Stimulated activated CD8-positive, alpha-beta memory T cell treated with anti-CD3 and anti-CD28 coated beads, Interleukin-12 subunit alpha, Interleukin-12 subunit beta, amount 100 ng/mL, for 4 hours (primary cell): ENCODE data around the gene TRIML1.
"Not testable (repeated sequence)": the region's sequence is repeated elsewhere in the genome, so short reads cannot be mapped to it uniquely, and the experiment has no call there.

Experiments
- DNase-seq: peaks from one replicate; pipeline ENCODE4 v3.0.0-alpha.2; 2020; ENCODE audit warnings: low read depth

TRIML1 gene

DNA sequence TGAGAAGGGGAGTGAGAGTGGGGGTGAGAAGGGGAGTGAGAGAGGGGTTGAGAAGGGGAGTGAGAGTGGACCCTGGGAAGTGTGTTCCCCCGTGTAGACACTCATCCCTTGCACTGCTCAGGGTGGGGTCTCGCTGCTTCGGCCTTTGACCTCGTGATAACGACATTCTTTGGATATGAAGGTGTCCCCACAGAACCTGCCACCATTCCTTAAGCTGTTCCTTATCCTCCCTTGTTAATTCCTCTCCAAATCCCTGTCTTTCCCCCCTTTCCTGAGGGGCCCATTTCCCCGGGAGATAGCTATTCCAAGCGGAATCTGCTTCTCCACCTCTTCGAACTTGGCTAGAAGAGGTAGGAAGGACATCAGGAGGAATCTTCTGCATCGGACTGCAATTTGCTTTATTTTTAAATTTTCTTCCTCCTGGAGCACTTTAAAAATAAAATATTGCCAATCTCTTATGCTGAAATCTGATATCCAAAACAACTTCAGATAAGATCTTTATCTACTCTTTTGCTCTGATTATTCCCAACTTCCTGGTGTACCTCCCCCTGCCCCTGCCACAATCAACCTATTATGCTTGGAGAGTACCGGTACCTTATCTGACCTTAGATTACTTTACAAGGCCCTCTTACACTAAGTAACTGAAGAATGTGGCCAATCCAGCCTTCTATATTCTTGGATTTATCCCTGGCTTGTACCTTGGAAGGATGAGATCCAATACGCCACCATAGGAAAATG, 15.6 kb downstream of the TRIML1 start:
- no peak for DNase-seq

DNA sequence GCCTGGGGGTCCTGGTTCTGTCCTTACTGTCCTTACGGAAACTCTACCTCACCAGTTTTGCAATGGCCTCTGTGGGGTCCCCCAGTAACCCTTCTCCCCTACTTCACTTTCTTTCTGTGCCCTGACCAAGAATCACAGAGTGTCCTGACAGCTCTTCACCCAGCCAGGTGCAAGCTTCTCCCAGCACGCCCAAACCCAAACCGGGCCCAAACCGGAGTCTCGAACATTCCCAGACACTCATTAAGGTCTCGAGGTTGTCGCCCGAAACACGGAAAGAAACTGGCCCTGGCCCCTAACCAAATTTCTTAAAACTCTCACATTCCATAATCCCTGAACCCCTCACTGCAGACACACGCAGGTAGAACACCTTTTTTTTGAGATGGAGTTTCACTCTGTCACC, 19.1 kb downstream of the TRIML1 start:
- DNase-seq, result no peak

DNA sequence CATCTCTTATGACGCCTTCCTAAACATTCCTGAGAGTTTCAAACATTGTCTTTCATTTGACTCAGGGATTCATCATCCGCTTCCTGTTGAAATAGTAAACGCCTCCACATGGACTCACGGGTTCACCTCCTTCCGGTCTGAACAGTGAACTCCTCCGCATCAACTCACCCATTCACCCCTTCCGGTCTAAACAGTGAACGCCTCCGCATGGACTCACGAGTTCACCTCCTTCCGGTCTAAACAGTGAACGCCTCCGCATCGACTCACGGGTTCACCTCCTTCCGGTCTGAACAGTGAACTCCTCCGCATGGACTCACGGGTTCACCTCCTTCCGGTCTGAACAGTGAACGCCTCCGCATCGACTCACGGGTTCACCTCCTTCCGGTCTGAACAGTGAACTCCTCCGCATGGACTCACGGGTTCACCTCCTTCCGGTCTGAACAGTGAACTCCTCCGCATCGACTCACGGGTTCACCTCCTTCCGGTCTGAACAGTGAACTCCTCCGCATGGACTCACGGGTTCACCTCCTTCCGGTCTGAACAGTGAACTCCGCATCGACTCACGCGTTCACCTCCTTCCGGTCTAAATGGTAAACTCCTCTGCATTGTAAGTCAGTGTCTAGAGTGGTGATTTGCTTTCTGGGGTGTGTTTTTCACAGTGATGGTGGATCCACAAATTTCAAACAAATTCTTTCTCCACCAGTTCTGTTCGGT, 20.4 kb downstream of the TRIML1 start:
- not testable (repeated sequence) for DNase-seq

DNA sequence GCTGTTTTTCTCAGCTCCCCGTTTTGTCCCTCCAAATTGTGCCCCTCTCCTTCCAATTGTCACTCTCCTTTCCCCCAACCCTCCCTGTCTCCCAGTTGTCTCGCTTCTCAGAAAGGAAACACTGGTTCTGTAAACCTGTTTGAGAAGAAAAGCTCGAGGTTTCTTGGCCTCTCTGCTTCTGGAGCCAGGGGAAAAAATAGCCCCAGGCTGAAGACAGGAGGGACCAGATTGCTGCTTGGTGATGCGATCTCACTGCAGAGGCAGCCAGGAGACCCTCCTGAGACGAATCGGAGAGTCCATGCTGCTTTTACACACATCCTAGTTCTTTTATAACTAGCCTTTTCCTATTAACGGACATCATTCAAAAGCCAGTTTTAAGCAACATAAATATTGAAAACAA, 21.2 kb downstream of the TRIML1 start:
- DNase-seq, result no peak

DNA sequence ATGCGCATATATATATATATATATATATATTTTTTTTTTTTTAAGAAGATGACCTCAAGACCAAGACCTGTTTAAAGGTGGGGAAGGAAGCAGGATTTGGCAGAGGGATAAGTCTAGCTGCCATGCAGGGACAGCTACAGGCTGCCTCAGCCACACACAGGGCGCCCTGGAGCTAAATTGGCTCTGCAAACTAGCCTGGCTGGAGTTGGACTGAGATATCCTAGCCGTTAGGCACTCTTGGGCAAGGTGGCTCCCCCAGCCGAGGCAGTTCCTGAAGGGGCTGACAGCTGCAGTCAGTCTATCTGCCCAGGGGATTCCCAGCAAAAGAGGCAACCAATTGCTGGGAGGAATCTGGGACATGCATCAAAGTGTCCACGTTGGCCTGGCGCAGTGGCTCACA, 21.9 kb downstream of the TRIML1 start:
- DNase-seq, result no peak

DNA sequence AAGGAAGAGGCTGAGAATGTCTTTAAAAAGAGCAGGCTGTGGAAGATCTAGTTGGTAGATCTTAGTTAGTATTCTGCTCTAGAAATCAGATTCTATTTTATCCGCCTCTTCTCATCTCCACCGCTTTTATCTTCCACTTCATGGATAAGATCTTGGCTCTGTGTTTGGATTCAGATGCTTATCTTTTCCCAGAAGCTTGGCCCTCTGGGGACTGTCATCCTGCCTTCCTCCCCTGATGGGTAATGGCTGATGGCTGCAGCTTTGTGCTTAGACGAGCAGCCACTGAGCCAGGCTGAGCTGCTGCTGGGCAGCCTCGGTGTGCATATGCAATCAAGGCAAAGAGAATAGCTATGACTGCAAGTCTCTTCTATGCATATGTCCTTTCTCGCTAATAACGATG, 23.5 kb downstream of the TRIML1 start:
- no peak for DNase-seq

DNA sequence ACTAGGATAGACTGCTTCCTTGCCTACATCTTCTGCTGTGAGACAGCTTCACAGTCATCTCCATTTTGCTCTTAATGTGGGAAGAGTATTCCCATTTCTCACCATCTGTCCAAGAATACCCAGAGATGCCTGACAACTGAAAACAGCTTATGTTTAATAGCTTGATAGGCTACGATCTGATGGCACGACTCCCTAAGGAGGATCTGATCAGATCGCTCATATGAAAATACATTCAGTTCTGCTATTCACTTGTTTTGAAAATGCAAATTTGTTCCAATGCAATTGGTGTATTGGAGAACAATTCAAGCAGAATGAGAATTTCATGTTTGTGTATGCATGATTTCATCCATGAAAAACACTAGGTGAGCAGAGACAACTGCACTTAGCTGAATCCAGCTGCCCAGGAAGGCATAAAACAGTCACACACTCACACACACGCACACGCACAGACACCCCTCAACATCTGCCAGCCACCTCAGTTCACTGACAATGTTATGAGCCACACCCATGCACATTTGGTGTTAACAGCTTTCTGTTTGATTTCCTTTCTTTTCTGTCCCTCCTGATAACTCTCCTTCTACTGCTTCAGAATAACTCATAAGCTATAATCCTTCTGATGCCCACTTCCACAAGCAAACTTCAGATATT, 29.6 kb downstream of the TRIML1 start:
- no peak for DNase-seq

DNA sequence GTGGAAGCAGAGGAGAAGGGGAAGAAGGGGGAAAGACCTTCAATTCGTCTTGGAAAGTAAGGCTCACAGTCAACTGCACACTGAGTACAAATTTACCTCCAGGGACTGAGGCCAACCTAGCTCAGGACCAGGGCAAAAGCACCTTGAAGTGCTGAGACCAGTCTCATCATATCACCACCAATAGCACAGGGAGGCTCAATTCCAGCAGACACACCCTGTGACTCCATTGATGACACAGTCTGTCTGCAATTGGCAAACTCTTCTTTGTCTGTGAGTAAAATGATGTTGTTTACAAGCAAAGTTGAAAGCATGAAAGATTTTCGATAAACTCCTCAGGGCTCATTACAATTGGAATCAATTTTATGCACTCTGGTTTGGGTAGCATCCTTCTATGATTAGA, 32.3 kb downstream of the TRIML1 start:
- DNase-seq, result no peak

DNA sequence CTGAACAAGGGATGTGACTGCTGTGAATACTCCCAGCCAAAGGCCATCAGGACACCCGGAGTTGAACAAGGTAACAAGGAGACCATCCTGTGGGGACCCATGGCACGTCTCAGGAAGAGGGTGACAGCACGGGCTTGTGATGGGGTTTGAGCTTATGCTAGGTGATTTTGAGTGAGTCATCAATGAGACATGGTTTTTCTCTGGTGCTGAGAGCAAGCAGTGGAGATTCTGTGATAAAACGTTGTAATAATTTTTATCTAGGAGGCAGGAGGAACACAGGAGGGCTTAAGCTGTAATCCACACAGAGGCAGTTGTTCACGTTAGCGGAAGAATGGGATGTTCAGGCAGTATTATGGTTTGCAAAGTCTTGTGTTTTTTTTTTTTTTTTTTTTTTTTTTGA, 36.0 kb downstream of the TRIML1 start:
- DNase-seq, result no peak

DNA sequence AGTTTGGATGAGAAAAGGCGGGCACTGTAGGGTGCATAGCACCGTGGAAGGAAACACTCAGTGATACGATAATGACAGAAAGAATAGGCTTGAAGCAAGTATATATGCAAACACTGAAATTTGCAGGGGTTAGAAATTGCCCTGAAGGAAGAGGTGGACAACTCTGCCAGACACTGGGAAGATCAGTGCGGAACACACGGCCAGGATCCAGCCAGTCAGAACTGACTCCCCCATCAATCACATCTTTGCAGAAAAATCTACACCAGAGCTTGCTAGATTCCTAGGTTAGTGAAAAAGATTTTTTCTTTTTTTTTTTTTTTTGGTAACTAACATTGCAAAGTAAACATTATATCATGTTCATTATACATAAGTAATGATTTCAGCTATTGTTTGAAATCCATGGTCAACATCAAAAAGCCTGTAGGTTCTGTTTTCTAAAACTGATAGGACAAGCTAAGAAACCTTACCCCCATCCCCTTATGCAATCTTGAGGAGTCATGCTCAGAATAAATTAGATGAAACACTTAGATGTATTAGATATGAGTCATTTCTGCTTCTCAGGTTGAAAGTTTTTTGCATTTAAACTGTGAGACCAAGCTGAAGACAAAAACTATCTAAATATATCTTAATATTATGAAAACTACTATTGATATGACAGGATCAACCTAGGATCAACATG, 38.9 kb downstream of the TRIML1 start:
- no peak for DNase-seq

DNA sequence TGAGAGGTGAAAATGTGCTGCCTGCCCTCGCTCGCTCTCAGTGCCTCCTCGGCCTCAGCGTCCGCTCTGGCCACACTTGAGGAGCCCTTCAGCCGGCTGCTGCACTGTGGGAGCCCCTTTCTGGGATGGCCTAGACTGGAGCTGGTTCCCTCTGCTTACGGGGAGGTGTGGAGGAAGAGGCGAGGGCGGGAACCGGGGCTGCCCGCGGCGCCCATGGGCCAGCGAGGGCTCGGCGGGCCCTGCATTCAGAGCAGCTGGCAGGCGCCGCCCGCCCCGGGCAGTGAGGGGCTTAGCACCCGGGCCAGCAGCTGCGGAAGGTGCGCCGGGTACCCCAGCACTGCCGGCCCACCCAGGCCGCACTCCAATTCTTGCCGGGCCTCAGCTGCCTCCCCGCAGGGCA, 39.6 kb downstream of the TRIML1 start:
- no peak for DNase-seq

DNA sequence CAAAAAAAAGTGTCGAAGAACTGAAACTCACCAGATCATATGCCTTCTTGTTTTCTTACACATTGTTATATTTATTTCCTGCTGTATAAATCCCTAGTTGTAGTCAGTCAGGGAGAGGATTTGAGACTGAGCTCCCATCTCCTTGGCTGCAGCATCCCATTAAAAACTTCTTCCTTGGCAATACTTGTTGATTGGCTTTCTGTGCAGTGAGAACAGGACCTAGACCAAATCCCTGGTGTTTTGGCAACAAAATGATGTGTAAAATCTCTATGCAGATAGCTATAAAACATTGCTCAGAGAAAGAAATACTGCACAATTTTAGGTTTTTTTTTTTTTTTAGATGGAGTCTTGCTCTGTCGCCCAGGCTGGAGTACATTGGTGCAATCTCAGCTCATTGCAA, 47.9 kb downstream of the TRIML1 start:
- no peak for DNase-seq

DNA sequence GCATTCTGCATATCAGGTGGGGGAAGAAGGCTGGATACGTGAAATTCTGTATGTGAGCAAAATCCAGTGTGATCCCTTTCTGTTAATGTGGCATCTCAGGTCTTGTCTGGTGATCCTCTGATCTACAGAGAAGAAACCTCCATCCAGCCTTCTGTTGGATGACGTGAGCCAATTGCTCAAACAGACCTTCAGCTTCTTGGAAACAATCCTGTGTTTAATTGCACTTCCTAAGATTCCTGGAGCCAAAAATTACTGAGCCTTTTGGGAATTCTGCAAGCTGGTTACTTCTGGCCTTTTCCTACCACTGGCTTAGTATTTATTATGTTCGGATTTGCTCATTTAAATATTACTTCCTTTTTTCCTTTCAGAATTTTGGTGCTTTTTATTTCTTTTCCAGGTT, 51.2 kb downstream of the TRIML1 start:
- DNase-seq, result no peak

DNA sequence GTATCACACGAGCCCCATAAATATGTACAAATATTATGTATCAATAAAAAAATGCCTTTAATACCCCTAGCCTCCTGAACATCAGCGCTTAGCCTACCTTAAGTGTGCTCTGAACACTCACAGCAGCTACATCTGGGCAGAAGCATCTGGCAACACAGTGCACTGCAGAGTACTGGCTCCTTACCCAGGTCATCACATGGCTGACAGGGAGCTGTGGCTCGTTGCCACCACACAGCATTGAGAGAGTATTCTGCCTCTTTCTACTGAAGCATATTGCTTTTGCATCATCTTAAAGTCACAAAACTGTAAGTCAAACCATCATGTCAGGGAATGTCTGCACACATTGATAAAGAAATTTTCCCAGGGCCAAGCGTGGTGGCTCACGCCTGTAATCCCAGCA, 55.2 kb downstream of the TRIML1 start:
- no peak for DNase-seq

DNA sequence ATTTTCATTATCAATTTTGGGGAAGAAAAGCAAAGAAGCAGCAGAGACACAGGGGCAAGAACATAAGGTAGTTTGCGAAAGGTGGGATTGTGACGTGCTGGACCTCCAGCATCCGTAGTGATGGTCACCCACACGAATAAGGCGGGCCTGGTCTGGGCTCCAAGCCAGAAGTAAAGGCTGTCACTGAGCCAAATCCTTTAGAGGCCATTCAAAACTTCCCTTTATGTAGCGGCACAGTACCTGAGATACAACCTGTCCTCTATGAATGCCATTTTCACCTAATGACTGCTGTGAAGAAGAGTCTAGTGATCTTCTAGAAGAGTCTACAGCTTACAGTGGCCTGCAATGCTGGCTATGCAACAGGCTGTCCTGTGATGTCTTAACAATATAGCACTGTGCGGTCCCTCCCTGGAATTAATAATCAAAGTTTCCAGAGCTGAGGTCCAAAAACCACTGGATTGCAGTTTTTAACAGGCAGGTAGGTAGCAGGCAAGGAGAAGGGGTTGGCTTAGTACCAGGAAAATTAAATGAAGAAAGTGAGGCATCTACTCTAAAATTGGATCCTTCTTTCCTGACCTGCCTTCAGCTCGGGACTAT, 56.2 kb downstream of the TRIML1 start:
- no peak for DNase-seq

DNA sequence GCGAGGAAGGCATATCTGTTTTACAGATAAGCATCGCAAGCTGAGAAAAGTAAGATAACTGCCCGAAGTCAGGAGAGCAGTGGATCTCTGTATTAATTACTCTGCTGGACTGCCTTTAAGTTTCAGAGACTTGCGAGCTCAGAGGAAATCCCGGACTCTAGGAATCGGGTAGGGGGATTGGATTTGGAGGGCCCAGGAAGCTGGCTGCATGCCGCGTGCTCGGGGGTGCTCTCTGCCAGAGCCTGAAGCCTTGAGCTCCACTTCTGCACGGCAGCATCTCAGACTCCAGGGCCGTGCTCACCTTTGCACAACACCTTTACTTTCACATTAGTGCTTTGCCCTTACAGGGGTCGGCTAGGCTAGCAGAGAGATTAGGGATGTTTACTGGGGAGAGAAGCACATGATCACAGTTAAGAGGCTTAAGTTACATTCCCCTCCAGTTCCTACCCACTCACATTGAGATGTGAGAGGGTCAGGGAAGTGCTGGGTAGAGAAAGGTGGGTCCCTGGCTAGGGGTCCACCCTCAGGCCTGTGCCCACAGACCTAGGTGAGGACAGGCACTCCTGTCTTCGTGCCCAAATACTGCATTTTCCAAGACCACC, 57.0 kb downstream of the TRIML1 start:
- DNase-seq, result no peak
